Measurements from ENCODE around the gene NDUFA6. TPM values are rescaled to one million over a fixed set of nuclear protein-coding genes. Genes with fewer than 3 reads are reported as not detected.

The NDUFA6 gene
- total and polyA plus RNA-seq, 10 donors = 31.1 to 73.8 (median 38.7) TPM

GRCh38 chr22:42069801-42070516, 20.6 kb downstream of the NDUFA6 start:
- Histone ChIP-seq H3K36me3 (peaks cover 0 to 36% (median 31%) of the 10 kb centered on the region in 6 donors), H3K27ac (peak overlapping the region; percentile 69 to 93 (median 89)), H3K4me3 (peak overlapping the region; percentile 64 to 92 (median 75)), H3K4me1 (peaks cover 21 to 67% (median 41%) of the 10 kb centered on the region in 6 donors), H3K9me3 (no peaks in the 10 kb centered on the region), H3K27me3 (replicated peaks in 1 of 7) (no peaks in the 10 kb centered on the region)
- peak; percentile 32 for DNase-seq
- WGBS, 5 donors = 7 to 13% (median 10%) methylated on average over 18 to 19 of the region's 19 CpGs
- intact Hi-C loops (cut with DNase I; ENCODE audit: low total_unique reads) = no loop called here
- TF ChIP-seq CTCF (IDR thresholded peaks at IDR 0.05 in 8 of 11, conservative IDR thresholded peaks at IDR 0.05 in 3 of 11) (peak in 1 of 11 experiments; percentile 4), POLR2AphosphoS5 (IDR thresholded peaks at IDR 0.05) (no peak)

GRCh38 chr22:42068291-42068690, 22.3 kb downstream of the NDUFA6 start:
- peak; percentile 67 for DNase-seq
- Histone ChIP-seq H3K27me3 (replicated peaks in 1 of 7) (no peaks in the 10 kb centered on the region), H3K36me3 (peaks cover 0 to 53% (median 34%) of the 10 kb centered on the region in 6 donors), H3K4me3 (no peak overlapping the region), H3K4me1 (peaks cover 14 to 50% (median 27%) of the 10 kb centered on the region in 6 donors), H3K27ac (no peak overlapping the region), H3K9me3 (no peaks in the 10 kb centered on the region)
- intact Hi-C loops (cut with DNase I; ENCODE audit: low total_unique reads) = no loop called here
- TF ChIP-seq POLR2AphosphoS5 (IDR thresholded peaks at IDR 0.05) = no peak
- no peak for TF ChIP-seq POLR2A (IDR thresholded peaks at IDR 0.05)
- no peak for TF ChIP-seq CTCF (IDR thresholded peaks at IDR 0.05 in 8 of 11, conservative IDR thresholded peaks at IDR 0.05 in 3 of 11)
- WGBS, 5 donors = 85 to 93% (median 89%) methylated on average over 4 of the region's 4 CpGs

- DNase-seq = peak; percentile 62
- TF ChIP-seq POLR2A (IDR thresholded peaks at IDR 0.05) = no peak
- TF ChIP-seq POLR2AphosphoS5 (IDR thresholded peaks at IDR 0.05) = no peak
- no peak for TF ChIP-seq CTCF (IDR thresholded peaks at IDR 0.05 in 8 of 11, conservative IDR thresholded peaks at IDR 0.05 in 3 of 11)
- Histone ChIP-seq H3K27ac (no peak overlapping the region), H3K27me3 (replicated peaks in 1 of 7) (no peaks in the 10 kb centered on the region), H3K4me1 (peaks cover 13 to 45% (median 26%) of the 10 kb centered on the region in 6 donors), H3K9me3 (no peaks in the 10 kb centered on the region), H3K4me3 (no peak overlapping the region), H3K36me3 (peaks cover 0 to 58% (median 38%) of the 10 kb centered on the region in 6 donors)
- intact Hi-C loops (cut with DNase I; ENCODE audit: low total_unique reads) = no loop called here
- WGBS, 5 donors = 86 to 93% (median 90%) methylated on average over 11 to 14 of the region's 14 CpGs
Observed at GRCh38 chr22:42067671-42068251, 22.8 kb downstream of the NDUFA6 start.

- TF ChIP-seq POLR2AphosphoS5 (IDR thresholded peaks at IDR 0.05) = no peak
- TF ChIP-seq POLR2A (IDR thresholded peaks at IDR 0.05) = no peak
- no peak for TF ChIP-seq CTCF (IDR thresholded peaks at IDR 0.05 in 8 of 11, conservative IDR thresholded peaks at IDR 0.05 in 3 of 11)
- intact Hi-C loops (cut with DNase I; ENCODE audit: low total_unique reads) = no loop called here
- WGBS, 5 donors = 89 to 100% (median 97%) methylated on average over 2 to 10 of the region's 10 CpGs
- Histone ChIP-seq H3K9me3 (no peaks in the 10 kb centered on the region), H3K27me3 (replicated peaks in 1 of 7) (no peaks in the 10 kb centered on the region), H3K36me3 (peaks cover 0 to 66% (median 46%) of the 10 kb centered on the region in 6 donors), H3K27ac (no peak overlapping the region), H3K4me3 (no peak overlapping the region), H3K4me1 (peaks cover 13 to 38% (median 25%) of the 10 kb centered on the region in 6 donors)
- DNase-seq = peak; percentile 66
Observed at GRCh38 chr22:42066937-42067336, 23.6 kb downstream of the NDUFA6 start.

All from spleen (tissue), 11 donors.